Measurements from ENCODE around the gene CD79A. TPM values are rescaled to one million over a fixed set of nuclear protein-coding genes. Genes with fewer than 3 reads are reported as not detected.

CD79A gene
- total and polyA plus RNA-seq, 2 donors (not counting 3 experiments of a cell fraction or from before 2014, with no cell fraction given), result 0.32 TPM; not detected in 1

GRCh38 chr19:41890936-41891335, 13.9 kb downstream of the CD79A start:
- CTCF ChIA-PET, result interaction anchor here (1.4 kb wide), 1 partner anchor 18 kb away, joined by 5 read pairs; no protein-coding TSS in a partner anchor
- H4K20me1 ChIP-seq (replicated peaks; ENCODE audit: control insufficient read depth, extremely low read depth, insufficient read depth, low read length), result no peaks in the 10 kb centered on the region
- no peak overlapping the region for H3K4me3 ChIP-seq (replicated peaks in 1 of 3; ENCODE audit: insufficient read depth in 1 of 3, low read depth in 1 of 3, low read length in 3 of 3)
- no peak overlapping the region for H3K9ac ChIP-seq (replicated peaks; ENCODE audit: extremely low read depth, insufficient read depth, low read length)
- H3K4me1 ChIP-seq (ENCODE audit: control insufficient read depth, extremely low read depth, insufficient read depth, low read length), result peaks cover 8% of the 10 kb centered on the region
- no peak overlapping the region for H2AFZ ChIP-seq (ENCODE audit: low read depth, low read length)
- dilution Hi-C loops (cut with MboI; ENCODE audit: extremely low pct_ligation_motif_present, low sequenced_read_pairs) (no loop called here), intact Hi-C loops (cut with micrococcal nuclease) (no loop called here)
- no peak overlapping the region for H3K27ac ChIP-seq (ENCODE audit: insufficient read depth, low read depth, low read length)
- TF ChIP-seq POLR2AphosphoS5 (IDR thresholded peaks at IDR 0.05; ENCODE audit: insufficient read depth, low read depth, low read length) (no peak), JUN (IDR thresholded peaks at IDR 0.05; ENCODE audit: borderline replicate concordance, insufficient read depth, insufficient read length, low read depth) (no peak), GATA2 (IDR thresholded peaks at IDR 0.05; ENCODE audit: insufficient read depth, insufficient read length, low read depth, low read length) (no peak), FOS (IDR thresholded peaks at IDR 0.05; ENCODE audit: borderline replicate concordance, insufficient read depth, low read length) (no peak), POLR2A (IDR thresholded peaks at IDR 0.05; ENCODE audit: low read depth, low read length) (no peak)
- H3K79me2 ChIP-seq (ENCODE audit: control insufficient read depth, insufficient read depth, low read length), result peaks cover 11% of the 10 kb centered on the region
- POLR2A ChIA-PET, result no interaction called here
- FAIRE-seq (no peak), DNase-seq (ENCODE audit: low read depth, low spot score) (no peak)
- peaks cover 6 to 26% of the 10 kb centered on the region in 2 experiments for H3K36me3 ChIP-seq (ENCODE audit: control insufficient read depth in 2 of 2, extremely low read depth in 1 of 2, insufficient read depth in 2 of 2, low read length in 2 of 2)
- no peaks in the 10 kb centered on the region for H3K9me3 ChIP-seq (replicated peaks; ENCODE audit: control insufficient read depth, insufficient read depth, low read length)
- no peak overlapping the region for H3K4me2 ChIP-seq (ENCODE audit: insufficient read depth, low read length)
- no peaks in the 10 kb centered on the region for H3K9me1 ChIP-seq (replicated peaks; ENCODE audit: control insufficient read depth, extremely low read depth, insufficient read depth, low read length)
- H3K27me3 ChIP-seq (ENCODE audit: control insufficient read depth in 2 of 2, insufficient read depth in 2 of 2, low read length in 2 of 2), result no peaks in the 10 kb centered on the region
- BruUV-seq (replicated peaks), result no TSS peak

- no peak for FAIRE-seq
- no peak overlapping the region for H3K4me2 ChIP-seq (ENCODE audit: insufficient read depth, low read length)
Measured at GRCh38 chr19:41892173-41892902, 15.3 kb downstream of the CD79A start.

More at GRCh38 chr19:41892173-41892902, 15.3 kb downstream of the CD79A start:
- dilution Hi-C loops (cut with MboI; ENCODE audit: extremely low pct_ligation_motif_present, low sequenced_read_pairs) (no loop called here), intact Hi-C loops (cut with micrococcal nuclease) (no loop called here)
- POLR2A ChIA-PET, result no interaction called here
- BruUV-seq (replicated peaks), result no TSS peak
- no peak overlapping the region for H2AFZ ChIP-seq (ENCODE audit: low read depth, low read length)
- H3K4me3 ChIP-seq (replicated peaks in 1 of 3; ENCODE audit: insufficient read depth in 1 of 3, low read depth in 1 of 3, low read length in 3 of 3), result no peak overlapping the region
- peaks cover 6 to 31% of the 10 kb centered on the region in 2 experiments for H3K36me3 ChIP-seq (ENCODE audit: control insufficient read depth in 2 of 2, extremely low read depth in 1 of 2, insufficient read depth in 2 of 2, low read length in 2 of 2)
- CTCF ChIA-PET, result no interaction called here
- peaks cover under 1% of the 10 kb centered on the region for H3K79me2 ChIP-seq (ENCODE audit: control insufficient read depth, insufficient read depth, low read length)
- H3K27me3 ChIP-seq (ENCODE audit: control insufficient read depth in 2 of 2, insufficient read depth in 2 of 2, low read length in 2 of 2), result no peaks in the 10 kb centered on the region
- no peaks in the 10 kb centered on the region for H3K9me1 ChIP-seq (replicated peaks; ENCODE audit: control insufficient read depth, extremely low read depth, insufficient read depth, low read length)
- no peak for DNase-seq (ENCODE audit: low read depth, low spot score)
- no peak overlapping the region for H3K27ac ChIP-seq (ENCODE audit: insufficient read depth, low read depth, low read length)
- TF ChIP-seq MYC (IDR thresholded peaks at IDR 0.05; ENCODE audit: low read depth, low read length), result no peak
- H3K9ac ChIP-seq (replicated peaks; ENCODE audit: extremely low read depth, insufficient read depth, low read length), result no peak overlapping the region
- peaks cover under 1% of the 10 kb centered on the region for H3K4me1 ChIP-seq (ENCODE audit: control insufficient read depth, extremely low read depth, insufficient read depth, low read length)
- no peaks in the 10 kb centered on the region for H4K20me1 ChIP-seq (replicated peaks; ENCODE audit: control insufficient read depth, extremely low read depth, insufficient read depth, low read length)
- no peaks in the 10 kb centered on the region for H3K9me3 ChIP-seq (replicated peaks; ENCODE audit: control insufficient read depth, insufficient read depth, low read length)
